ENCODE measurements around the gene LRP5.

GRCh38 chr11:68354148-68354872 lies 41.9 kb downstream of the LRP5 start:
- TF ChIP-seq, protein P1, sequence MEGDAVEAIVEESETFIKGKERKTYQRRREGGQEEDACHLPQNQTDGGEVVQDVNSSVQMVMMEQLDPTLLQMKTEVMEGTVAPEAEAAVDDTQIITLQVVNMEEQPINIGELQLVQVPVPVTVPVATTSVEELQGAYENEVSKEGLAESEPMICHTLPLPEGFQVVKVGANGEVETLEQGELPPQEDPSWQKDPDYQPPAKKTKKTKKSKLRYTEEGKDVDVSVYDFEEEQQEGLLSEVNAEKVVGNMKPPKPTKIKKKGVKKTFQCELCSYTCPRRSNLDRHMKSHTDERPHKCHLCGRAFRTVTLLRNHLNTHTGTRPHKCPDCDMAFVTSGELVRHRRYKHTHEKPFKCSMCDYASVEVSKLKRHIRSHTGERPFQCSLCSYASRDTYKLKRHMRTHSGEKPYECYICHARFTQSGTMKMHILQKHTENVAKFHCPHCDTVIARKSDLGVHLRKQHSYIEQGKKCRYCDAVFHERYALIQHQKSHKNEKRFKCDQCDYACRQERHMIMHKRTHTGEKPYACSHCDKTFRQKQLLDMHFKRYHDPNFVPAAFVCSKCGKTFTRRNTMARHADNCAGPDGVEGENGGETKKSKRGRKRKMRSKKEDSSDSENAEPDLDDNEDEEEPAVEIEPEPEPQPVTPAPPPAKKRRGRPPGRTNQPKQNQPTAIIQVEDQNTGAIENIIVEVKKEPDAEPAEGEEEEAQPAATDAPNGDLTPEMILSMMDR (IDR thresholded peaks at IDR 0.05): no peak
- no peak for TF ChIP-seq POLR2A (IDR thresholded peaks at IDR 0.05)

All from thyroid gland (tissue), 4 donors.